Skeletal muscle cell (primary cell): ENCODE data around the gene MARCHF4.

Experiments used
- DNase-seq: peaks from one replicate; pipeline ENCODE4 v3.0.0-alpha.2; 2010; ENCODE audit warnings: low read depth
- H3K4me3 ChIP-seq: 2 replicates; pipeline ENCODE4 v1.5.1; 2011; ENCODE audit warnings: low read depth, mild to moderate bottlenecking, control low read depth, low read length, moderate library complexity

MARCHF4 gene, protein sequence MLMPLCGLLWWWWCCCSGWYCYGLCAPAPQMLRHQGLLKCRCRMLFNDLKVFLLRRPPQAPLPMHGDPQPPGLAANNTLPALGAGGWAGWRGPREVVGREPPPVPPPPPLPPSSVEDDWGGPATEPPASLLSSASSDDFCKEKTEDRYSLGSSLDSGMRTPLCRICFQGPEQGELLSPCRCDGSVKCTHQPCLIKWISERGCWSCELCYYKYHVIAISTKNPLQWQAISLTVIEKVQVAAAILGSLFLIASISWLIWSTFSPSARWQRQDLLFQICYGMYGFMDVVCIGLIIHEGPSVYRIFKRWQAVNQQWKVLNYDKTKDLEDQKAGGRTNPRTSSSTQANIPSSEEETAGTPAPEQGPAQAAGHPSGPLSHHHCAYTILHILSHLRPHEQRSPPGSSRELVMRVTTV

DNA sequence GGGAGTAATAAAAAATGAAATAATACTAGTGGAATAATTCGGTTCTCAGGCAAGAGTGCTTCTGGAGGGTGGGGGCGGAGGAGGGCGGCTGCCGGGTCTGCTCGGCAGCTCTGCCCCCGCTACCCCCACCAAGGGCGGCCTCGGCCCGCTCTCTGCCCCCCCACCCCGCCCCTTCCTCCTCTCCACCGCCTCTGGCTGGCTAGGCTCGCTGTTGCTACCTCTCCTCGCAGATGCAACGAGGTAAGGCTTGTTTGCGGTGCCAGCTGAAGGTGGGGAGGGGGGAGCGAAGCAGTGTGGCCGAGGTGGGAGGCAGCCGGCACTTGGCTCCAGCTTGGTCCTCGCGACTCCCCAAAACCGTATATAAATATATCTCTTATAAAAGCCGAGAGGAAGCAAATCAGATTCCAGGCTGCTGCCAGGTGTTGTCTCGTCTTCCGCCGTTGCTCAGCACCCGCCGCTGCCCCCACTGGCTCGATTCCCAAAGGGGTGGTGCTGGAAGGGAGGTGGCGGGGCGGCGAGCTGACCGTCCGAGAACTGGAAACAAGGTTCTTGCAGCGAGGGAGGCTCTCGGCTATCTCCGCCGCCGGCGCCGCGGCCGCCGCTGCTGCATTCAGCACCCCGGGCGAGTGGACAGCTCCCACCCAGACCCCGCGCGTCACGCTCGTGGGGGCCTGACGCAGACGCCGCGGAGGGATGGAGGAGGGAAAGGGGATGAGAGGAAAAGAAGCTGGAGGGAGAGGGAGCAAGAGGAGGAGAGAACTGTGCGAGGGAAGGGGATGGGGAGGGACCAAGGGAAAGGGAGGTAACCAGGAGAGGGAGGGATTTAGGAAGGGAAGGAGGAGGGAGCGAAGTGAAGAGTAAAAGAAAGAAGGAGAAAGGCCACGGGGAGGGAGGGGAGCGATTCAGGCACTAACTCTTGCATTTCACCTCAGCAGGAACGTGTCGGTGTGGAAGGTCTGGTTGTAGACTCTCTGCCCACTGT is at the start of gene MARCHF4:
TSS of gene MARCHF4 (minus strand) at position 763 of the 982 bp plus-strand sequence. CDS start 2,223 bp downstream, outside the sequence.
- peak; percentile 67 for DNase-seq
- H3K4me3 ChIP-seq, result peak within 1 kb of the TSS; percentile 66

DNA sequence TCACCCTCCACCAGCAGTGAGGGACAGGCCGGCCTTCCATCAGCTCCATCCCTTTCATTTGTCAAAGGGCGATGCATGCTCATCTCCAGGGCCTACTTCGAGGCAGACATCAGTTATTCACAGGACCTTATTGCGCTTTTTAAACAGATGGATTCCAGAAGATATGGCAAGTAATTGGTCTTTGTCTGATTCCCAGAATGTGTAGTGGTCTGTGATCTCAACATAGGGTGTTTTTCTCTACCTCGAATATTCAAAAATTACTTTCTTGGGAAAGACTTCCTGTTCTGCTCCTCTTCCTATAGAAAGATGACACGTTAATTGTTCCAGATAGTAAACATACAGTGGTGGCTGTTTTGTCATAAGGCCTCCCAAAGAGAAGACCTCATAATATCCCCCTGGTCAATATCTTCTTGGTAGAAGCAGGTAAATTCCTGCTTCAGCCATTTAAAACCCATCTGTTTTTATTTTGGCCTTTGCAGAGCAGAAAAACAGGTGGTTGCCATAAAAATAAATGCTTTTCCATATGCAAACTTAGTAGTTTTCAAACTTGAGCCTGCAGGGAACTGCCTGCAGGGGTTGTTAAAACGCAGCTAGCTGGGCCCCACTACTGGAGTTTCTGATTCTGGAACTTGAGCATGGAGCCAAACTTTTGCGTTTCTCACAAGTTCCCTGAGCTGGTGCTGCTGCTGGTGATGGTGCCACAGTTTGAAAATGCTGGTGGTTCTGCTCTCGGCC is 48.3 kb upstream of the MARCHF4 start:
- H3K4me3 ChIP-seq, result no peak overlapping the region
- no peak for DNase-seq

DNA sequence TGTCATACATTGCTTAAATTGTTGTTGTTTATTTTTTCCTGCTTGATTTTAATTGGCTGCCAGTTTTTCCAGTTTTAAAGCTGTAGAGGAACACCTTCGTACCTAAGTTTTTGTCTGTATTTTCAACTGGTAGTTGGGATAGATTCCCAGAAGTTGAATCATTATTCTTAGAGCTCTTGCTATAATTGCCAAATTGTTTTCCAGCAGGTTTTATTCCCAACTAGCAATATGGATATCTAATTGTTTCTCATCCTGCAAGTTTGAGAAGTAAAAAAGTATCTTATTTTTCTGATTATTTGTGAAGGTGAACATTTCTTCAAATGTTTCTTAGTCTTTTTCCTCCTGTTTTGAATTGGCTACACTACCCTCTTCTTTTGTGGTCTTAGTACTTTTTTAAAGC is 46.7 kb upstream of the MARCHF4 start:
- no peak for DNase-seq
- H3K4me3 ChIP-seq, result no peak overlapping the region

DNA sequence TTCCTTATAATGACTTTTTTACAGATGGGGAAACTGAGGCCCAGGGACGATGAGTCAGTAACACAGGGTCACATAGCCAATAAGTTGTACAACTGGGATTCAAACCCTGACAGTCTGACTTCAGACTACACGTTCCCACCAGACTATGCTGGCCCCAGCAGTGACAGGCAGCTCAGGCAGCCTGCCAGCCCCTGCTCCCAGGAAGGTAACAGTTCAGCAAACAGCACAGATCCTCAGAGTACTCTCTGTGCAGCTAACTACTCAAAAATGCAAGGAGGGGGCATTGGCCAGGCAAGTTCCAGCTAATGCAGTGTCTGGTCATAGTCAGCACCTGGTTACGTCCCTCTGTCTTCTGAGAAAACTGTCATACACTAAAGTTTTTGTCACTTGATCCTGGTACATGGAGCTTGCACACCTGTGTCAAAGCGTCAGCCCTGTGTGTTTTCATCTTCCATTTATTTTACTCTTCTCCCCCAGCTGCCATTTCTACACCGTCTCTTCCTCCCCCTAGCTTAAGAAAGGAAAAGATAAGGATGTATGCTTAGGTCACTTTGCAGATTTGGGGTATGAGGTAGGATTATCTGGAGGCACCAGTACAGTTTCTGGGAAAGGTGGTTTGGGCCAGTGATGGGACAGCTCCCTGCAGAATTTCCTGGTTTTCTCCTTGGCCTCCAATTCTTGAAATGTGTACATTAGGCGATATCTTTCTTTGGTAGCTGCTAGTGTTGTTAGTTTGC is 44.5 kb upstream of the MARCHF4 start:
- no peak for DNase-seq
- no peak overlapping the region for H3K4me3 ChIP-seq

DNA sequence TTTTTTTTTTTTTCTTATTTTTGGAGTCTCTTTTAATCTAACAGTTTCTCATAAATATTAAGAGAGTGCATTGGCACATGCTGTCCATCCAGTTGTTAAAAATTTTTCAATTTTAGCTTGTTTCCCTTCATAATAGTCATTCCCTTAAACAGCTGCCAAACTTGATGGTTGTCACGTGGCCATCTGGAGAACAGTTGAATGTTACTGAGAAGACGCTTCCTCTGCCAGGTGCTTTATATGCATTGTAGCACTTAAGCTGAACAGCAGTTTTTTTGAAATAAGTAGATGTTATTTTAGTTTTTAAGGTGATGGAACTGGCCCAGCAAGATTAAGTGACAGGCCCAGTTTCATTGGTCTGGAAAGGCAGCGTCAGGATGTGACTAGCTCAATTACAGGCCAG is 43.3 kb upstream of the MARCHF4 start:
- no peak overlapping the region for H3K4me3 ChIP-seq
- no peak for DNase-seq

DNA sequence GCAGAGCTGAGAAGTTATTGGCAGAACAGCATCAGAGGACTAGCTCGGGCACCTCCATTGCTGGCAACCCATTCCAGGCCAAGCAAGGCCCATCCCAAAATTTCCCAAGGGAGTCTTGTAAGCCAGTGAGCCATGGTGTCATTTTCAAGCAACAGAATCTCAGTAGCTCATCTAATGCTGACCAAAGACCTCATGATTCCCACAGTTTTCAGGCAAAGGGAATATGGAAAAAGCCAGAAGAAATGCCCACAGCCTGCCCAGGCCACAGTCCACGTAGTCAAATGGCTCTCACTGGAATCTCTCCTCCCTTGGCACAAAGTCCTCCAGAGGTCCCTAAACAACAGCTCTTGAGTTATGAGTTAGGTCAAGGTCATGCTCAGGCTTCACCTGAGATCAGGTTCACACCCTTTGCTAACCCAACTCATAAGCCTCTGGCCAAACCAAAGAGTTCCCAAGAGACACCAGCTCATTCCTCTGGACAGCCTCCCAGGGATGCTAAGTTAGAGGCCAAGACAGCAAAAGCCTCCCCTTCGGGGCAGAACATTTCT is 42.6 kb upstream of the MARCHF4 start:
- DNase-seq, result no peak
- no peak overlapping the region for H3K4me3 ChIP-seq

DNA sequence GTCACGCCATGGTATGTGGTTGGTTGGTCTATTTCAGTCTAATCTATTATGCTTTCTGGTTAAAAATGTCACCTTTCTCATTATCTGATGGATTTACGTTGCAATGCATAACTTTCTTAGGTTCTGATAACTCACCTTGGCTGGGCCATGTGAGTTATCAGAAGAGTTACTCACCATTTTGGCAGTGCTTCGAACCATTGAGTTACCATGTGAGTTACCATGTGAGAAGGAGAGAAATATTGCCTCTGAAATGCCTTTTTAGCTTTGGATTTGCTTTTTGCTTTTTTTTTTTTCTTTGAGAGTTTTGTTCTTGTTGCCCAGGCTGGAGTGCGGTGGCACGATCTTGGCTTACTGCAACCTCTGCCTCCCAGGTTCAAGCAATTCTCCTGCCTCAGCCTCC is 41.6 kb upstream of the MARCHF4 start:
- DNase-seq, result no peak
- H3K4me3 ChIP-seq, result no peak overlapping the region

DNA sequence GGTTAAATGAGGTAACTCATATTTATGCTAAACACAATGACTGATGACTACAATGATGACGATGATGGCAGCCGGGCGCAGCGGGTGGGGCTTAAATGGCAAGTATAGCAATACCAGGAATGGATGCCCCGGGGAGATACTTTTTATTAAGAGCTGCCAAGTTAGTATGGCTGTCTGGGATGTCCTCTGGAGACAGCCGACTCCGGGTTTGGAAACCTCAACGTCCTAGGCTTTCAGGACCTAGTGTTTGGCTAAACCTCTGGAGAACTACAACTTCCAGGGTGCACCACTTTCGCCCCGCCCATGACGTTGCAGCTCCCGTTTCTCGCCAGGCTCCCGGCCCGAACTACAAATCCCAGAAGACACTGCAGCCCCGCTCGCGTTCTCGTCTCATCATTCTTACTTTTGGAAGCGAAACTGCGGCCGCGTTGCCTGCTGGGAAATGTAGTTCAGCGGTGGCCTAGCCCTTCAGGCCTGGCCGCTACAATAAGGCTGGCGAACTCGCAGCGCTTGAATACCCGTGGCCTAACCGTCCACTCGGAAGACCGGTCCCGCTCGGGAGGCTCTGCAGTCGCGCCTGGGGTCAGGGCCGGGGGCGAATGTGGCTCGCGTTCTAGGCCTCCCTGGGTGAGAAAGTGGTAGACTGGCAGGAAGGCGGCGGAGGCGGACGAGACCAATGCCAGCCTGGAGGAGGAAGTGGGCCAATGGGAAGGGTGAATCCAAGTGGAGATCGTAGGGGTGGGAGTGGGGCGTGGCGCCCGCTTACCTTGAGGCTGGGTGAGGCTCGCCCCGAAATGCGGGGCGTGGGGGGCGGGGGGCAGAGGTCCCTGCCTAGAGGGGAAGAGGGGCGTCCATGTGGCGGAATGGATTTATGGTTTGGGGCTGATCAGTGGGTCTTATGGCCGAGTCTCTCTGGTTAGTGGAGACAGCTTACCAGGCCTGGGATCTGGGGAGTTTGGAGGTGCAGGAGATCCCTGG is 40.0 kb upstream of the MARCHF4 start, which contains the start of gene SMARCAL1:
TSS of gene SMARCAL1 (plus strand) at position 463 of the 978 bp plus-strand sequence. CDS start 2,221 bp downstream, outside the sequence.
- DNase-seq, result peak; percentile 89
- H3K4me3 ChIP-seq, result peak within 1 kb of the TSS; percentile 75

DNA sequence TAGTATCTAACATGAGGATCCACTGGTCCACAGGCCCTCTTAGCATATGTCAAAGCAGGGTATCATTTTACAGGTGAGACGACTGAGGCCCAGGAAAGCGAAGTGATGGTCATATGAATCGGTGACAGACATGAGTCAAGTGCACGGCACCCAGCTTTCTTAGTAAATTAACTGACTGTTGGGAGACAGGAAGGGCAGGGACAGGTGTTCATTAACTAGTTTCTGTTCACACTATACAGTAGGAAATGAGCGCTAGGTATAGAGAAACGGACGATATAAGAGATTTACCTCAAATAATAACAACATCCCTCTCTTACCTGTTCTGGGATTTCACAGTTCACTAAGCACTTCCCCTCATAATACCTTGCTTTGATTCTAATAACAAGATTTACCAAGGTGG is 38.3 kb upstream of the MARCHF4 start:
- no peak overlapping the region for H3K4me3 ChIP-seq
- DNase-seq, result no peak

DNA sequence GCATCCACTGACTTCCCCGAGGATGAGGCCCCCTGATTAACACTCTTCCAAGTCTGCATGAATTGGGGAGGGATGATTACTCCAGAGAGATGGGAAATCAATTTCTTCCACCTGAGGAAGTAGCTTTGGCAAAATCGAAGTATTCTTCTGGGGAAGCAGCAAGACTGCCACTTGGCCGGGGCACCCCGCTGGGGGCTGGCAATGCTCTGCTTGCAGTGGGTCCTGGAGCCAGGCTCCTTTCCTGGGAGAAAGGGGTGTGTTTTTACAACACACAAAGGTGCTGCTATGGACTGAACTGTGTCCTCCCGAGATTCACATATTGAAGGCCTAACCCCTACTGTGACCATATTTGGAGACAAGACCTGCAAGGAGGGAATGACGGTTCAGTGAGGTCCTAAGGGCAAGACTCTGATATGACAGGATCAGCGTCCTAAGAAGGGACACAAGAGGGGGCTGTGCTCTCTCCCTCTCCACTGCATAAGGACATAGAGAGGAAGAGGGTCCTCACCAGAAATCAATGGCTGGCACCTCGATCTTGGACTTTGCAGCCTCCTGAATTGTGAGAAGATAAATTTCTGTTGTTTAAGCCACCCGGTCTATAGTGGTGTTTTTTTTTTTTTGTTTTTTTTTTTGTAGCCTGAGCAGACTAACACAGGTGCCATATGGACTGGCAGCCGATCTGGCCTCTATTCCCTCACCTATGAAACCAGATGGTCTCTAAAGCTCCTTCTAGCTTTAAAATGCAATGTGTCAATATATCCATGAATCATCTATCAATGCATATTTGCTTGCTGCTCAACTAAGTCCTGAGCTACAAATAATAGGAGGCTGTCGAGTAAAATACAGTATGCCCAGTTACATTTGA is 36.4 kb upstream of the MARCHF4 start:
- no peak overlapping the region for H3K4me3 ChIP-seq
- no peak for DNase-seq

DNA sequence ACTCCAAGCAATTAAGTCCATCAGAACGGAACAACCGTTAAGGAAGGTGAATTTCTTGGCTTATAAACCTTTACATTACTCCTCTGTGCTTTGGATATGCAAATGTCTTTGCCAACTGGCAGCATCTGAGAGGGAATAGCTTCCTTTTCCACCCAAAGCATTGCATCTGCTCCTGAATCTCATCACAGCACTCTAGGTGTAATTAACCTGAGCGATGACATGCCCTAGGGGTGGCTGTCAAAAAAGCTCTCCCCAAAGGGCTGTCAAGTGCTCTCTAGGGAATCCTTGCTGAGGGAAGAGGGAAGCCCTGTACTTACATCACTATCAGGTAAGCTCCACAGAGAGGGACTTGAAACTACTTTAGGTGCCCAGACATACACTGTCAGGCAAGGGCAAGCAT is 34.5 kb upstream of the MARCHF4 start:
- DNase-seq, result no peak
- no peak overlapping the region for H3K4me3 ChIP-seq

DNA sequence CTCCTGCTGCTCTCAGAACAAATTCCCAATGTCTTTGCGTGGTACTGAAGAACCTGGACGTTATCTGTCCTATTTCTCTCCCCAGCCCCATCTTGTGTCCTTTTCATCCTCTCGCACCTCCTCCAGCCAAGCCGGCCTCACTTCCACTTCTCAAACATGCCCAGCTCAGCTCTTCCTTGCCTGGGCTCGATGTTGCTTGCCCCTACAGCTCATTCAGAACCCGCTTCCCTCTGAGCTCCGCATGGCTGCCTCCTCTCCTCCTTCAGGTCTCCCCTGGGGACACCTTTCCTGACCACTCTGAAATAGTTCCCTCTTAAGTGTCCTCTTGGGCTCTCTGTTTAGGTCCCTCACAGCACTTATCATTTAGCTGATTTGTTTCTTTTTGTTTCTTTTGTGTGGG is 33.3 kb upstream of the MARCHF4 start:
- H3K4me3 ChIP-seq, result no peak overlapping the region
- DNase-seq, result no peak

DNA sequence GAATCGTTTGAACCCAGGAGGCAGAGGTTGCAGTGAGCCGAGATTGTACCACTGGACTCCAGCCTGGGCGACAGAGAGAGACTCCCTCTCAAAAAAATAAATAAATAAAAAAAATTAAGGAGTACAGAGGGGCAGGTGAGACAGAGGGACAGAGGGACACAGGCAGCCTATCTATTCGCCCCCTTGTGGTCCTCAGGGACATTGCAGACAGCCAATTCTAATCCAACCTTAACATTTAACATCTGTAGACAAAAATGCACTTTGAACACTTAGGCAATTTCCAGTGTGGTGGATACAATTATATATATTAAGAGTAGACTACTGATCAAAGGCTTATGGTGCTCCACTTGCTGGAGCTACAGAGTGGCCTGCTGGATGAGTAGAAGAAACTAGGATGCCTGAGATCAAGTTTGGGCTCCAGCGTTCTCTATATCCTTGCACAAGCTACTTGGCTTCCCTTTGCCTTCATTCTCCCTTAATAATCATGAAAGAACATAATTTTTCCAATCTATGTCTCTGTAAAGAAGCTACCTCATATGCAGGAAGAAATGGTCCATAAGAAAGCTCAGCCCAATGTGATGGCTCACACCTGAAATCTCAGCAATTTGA is 31.8 kb upstream of the MARCHF4 start:
- no peak for DNase-seq
- H3K4me3 ChIP-seq, result no peak overlapping the region

DNA sequence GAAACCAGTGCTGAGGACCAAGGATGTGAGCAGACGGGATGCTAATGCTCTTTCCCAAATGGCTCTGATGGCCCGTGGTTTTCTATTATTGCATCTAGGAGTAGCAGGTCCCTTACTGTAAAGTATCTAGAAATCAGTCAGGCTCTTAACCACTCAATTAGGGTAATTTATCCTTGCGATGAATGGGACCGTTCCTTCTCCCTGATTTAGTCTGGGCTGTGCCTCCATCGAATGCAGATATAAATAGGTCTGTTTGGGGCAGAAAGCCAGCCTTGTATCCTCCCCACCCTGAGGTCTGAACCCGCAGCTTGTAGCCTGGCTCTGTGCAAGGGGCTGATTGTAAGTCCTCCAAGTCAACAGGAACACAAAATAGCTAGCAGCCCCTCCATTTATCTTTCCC is 30.5 kb upstream of the MARCHF4 start:
- DNase-seq, result no peak
- H3K4me3 ChIP-seq, result no peak overlapping the region

DNA sequence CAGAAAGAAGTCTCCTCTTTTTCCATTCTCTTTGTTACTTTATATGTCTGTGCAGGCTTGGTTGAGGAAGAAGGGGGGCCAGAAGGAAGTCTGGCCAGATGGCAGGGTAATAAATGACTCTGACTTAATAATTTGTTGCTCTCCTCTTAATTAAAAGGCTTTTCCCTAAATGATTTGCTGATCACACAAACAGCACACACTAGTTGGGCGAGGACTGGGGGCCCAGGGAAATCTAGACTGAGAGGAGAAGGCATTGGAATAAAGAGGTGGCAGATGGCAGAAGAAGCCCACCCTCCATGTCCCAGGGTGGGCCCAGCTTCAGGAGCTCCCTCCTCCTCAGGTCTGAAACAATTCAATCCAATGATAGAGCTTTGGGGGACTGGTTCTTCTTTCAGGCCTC is 27.3 kb upstream of the MARCHF4 start:
- no peak for DNase-seq
- no peak overlapping the region for H3K4me3 ChIP-seq

DNA sequence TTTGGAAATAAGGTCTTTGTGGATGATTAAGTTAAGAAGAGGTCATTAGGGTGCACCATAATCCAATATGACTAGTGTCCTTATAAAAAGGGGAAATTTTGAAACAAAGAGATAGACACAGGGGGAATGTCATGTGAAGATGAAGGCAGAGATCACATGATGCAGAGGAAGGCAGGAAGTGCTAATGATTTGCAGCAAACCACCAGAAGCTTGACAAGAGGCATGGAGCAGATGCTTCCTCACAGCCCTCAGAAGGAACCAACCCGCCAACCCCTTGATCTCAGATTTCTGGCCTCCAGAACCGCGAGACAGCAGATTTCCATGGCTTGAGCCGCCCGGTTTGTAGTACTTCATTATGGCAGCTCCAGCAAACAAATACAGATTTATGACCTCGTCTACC is 22.6 kb upstream of the MARCHF4 start:
- DNase-seq, result no peak
- H3K4me3 ChIP-seq, result no peak overlapping the region
